Spleen (tissue), 11 donors: ENCODE data around the gene GPATCH1. TPM values are rescaled to one million over a fixed set of nuclear protein-coding genes. Genes with fewer than 3 reads are reported as not detected.
A peak's percentile ranks its signal among the peaks of the same experiment; 100 is the strongest.

Source experiments
- DNase-seq: peaks from one replicate; pipeline ENCODE4 v3.0.0-alpha.2; 2020
- H3K27ac ChIP-seq, 8 donors: fragments of 200-600 bp; sonication (generic) in 7 of 8; 1 replicate in 4 of 8; 2 replicates in 4 of 8; pipeline versions ENCODE4 v1.5.0 to v1.8.0; 2016 to 2021; ENCODE audit warnings: inconsistent platforms in 4 of 8, mild to moderate bottlenecking in 4 of 8, moderate library complexity in 1 of 8
- H3K27me3 ChIP-seq, 7 donors: fragments of 200-600 bp; sonication (generic) in 6 of 7; replicated peaks in 1 of 7; 1 replicate in 4 of 7; 2 replicates in 3 of 7; pipeline versions ENCODE4 v1.5.0 to v1.8.0; 2016 to 2021; ENCODE audit warnings: inconsistent platforms in 3 of 7, mild to moderate bottlenecking in 1 of 7
- H3K36me3 ChIP-seq, 6 donors: fragments of 200-600 bp; sonication (generic) in 5 of 6; 1 replicate in 4 of 6; 2 replicates in 2 of 6; pipeline versions ENCODE4 v1.5.0 to v1.8.0; 2016 to 2021; ENCODE audit warnings: inconsistent platforms in 2 of 6
- H3K4me1 ChIP-seq, 6 donors: fragments of 200-600 bp; sonication (generic) in 5 of 6; 1 replicate in 3 of 6; 2 replicates in 3 of 6; pipeline versions ENCODE4 v1.5.0 to v1.8.0; 2016 to 2021; ENCODE audit warnings: inconsistent platforms in 3 of 6
- H3K4me3 ChIP-seq, 8 donors: fragments of 200-600 bp; sonication (generic) in 7 of 8; 1 replicate in 4 of 8; 2 replicates in 4 of 8; pipeline versions ENCODE4 v1.5.0 to v1.8.0; 2016 to 2021; ENCODE audit warnings: inconsistent platforms in 4 of 8, mild to moderate bottlenecking in 4 of 8, moderate library complexity in 2 of 8
- H3K9me3 ChIP-seq, 8 donors: fragments of 200-600 bp; sonication (generic) in 7 of 8; 1 replicate in 4 of 8; 2 replicates in 4 of 8; pipeline versions ENCODE4 v1.5.0 to v1.8.0; 2016 to 2021; ENCODE audit warnings: inconsistent platforms in 4 of 8
- CTCF ChIP-seq, 11 experiments: fragments of 200-600 bp in 7 of 11; fragments of 450-650 bp in 4 of 11; sonication (generic) in 4 of 11; IDR thresholded peaks in 8 of 11; conservative IDR thresholded peaks in 3 of 11; 1 replicate in 7 of 11; 2 replicates in 4 of 11; pipeline versions ENCODE4 v1.4.0 to v1.8.0; 2016 to 2021; ENCODE audit warnings: antibody characterized with exemption in 11 of 11, inconsistent platforms in 4 of 11, mild to moderate bottlenecking in 1 of 11
- POLR2A ChIP-seq, 3 donors: fragments of 450-650 bp; IDR thresholded peaks; one replicate each; pipeline ENCODE4 v1.5.1; 2017; ENCODE audit warnings: antibody characterized with exemption in 3 of 3, mild to moderate bottlenecking in 1 of 3
- POLR2AphosphoS5 ChIP-seq, 3 donors: sonication (generic); formaldehyde crosslinking; IDR thresholded peaks; one replicate each; pipeline ENCODE4 v1.5.1; 2017; ENCODE audit warnings: antibody characterized with exemption in 3 of 3
- WGBS, 5 donors: extraction: QIAGEN DNeasy Blood & Tissue Kit in 3 of 5; methylation state at CpG; one replicate each; pipeline versions ENCODE4 v1.1.5 to v1.1.7; 2013 to 2018; 5-methylcytosine and 5-hydroxymethylcytosine counted together
- intact Hi-C: fragments of 100-400 bp; cut with DNase I; formaldehyde crosslinking; loops from one replicate; pipeline ENCODE4 v1.15.0; 2023; ENCODE audit warnings: low total_unique reads
- polyA plus RNA-seq, 3 donors: library from polyadenylated mRNA; stranded (reverse); fragments of 200-250 nt; gene quantifications; one replicate each; pipeline ENCODE4 v1.2.1, GENCODE V29; 2013
- total RNA-seq, 7 donors: library from RNA; depleted of rRNA in 3 of 7; stranded (reverse); fragments of >200 nt in 3 of 7; fragmentation: NEBNext Ultra II Directional in 4 of 7; extraction: Animal tissue kit (Norgen Biotek cat#: 25700) in 4 of 7; gene quantifications; one replicate each; pipeline versions ENCODE4 v1.1.0 to v1.2.1, GENCODE V29; 2016 to 2021
- donor health status: healthy with polysubstance abuse.
- donor health status: DM: no; HTN: no; CAD: no; lungs with moderate emphysema.
- donor health status: DM: no; HTN: no; CAD: no.
- donor health status: Bipolar disorder and iron deficiency.
- donor health status: healthy.
- donor health status: DM: no; HTN: no; CAD: no.
- donor health status: DM: yes; HTN: yes; CAD: no.

Gene GPATCH1
- total and polyA plus RNA-seq, 10 donors: 3.9 to 12.7 (median 9.4) TPM

DNA sequence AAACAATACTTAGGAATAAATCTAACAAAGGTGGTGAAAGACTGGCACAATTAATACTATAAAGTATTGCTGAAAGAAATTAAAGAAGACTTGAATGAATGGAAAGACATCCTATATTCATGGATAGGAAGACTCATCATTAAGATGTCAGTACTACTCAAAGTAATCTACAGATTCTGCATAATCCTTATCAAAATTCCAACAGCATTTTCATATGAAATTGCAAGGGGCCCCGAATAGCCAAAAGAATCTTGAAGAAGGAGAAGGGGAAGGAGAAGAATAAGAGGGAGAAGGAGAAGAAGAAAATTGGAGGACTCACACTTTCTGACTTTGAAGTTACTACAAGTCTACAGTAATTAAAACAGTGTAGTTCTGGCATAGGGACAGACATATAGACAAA lies 87.5 kb downstream of the GPATCH1 start:
- no peak overlapping the region for H3K27ac ChIP-seq
- peaks cover 0 to 17% (median 7%) of the 10 kb centered on the region in 6 donors for H3K4me1 ChIP-seq
- no peak overlapping the region for H3K4me3 ChIP-seq
- WGBS, 5 donors: 89 to 100% (median 97%) methylated on average over 1 of the region's 1 CpG
- peaks cover 0 to 22% (median 13%) of the 10 kb centered on the region in 8 donors for H3K9me3 ChIP-seq
- DNase-seq: no peak
- H3K27me3 ChIP-seq: no peaks in the 10 kb centered on the region
- no peak for TF ChIP-seq CTCF (IDR thresholded peaks at IDR 0.05 in 8 of 11, conservative IDR thresholded peaks at IDR 0.05 in 3 of 11)
- TF ChIP-seq POLR2A (IDR thresholded peaks at IDR 0.05): no peak
- no peak for TF ChIP-seq POLR2AphosphoS5 (IDR thresholded peaks at IDR 0.05)
- intact Hi-C loops: no loop called here
- H3K36me3 ChIP-seq: no peaks in the 10 kb centered on the region

- DNase-seq: no peak
- intact Hi-C loops: no loop called here
Observed at GRCh38 chr19:33171222-33171795, 90.3 kb downstream of the GPATCH1 start.

GRCh38 chr19:33171916-33172359 lies 91.0 kb downstream of the GPATCH1 start:
- Histone ChIP-seq H3K4me1 (peaks cover 8 to 44% (median 27%) of the 10 kb centered on the region in 6 donors), H3K4me3 (no peak overlapping the region), H3K27me3 (no peaks in the 10 kb centered on the region), H3K9me3 (peaks cover 0 to 21% (median 12%) of the 10 kb centered on the region in 8 donors), H3K27ac (no peak overlapping the region), H3K36me3 (no peaks in the 10 kb centered on the region)
- intact Hi-C loops: no loop called here
- TF ChIP-seq POLR2A (IDR thresholded peaks at IDR 0.05) (no peak), POLR2AphosphoS5 (IDR thresholded peaks at IDR 0.05) (no peak), CTCF (IDR thresholded peaks at IDR 0.05 in 8 of 11, conservative IDR thresholded peaks at IDR 0.05 in 3 of 11) (no peak)
- WGBS, 5 donors: 87 to 95% (median 92%) methylated on average over 6 of the region's 6 CpGs
- peak; percentile 12 for DNase-seq

More at GRCh38 chr19:33171222-33171795, 90.3 kb downstream of the GPATCH1 start:
- no peaks in the 10 kb centered on the region for H3K27me3 ChIP-seq
- 85 to 100% (median 95%) methylated on average over 1 of the region's 1 CpG for WGBS, 5 donors
- H3K4me3 ChIP-seq: no peak overlapping the region
- H3K36me3 ChIP-seq: no peaks in the 10 kb centered on the region
- TF ChIP-seq POLR2A (IDR thresholded peaks at IDR 0.05) (no peak), POLR2AphosphoS5 (IDR thresholded peaks at IDR 0.05) (no peak), CTCF (IDR thresholded peaks at IDR 0.05 in 8 of 11, conservative IDR thresholded peaks at IDR 0.05 in 3 of 11) (no peak)
- peaks cover 8 to 43% (median 24%) of the 10 kb centered on the region in 6 donors for H3K4me1 ChIP-seq
- H3K27ac ChIP-seq: no peak overlapping the region
- H3K9me3 ChIP-seq: peaks cover 0 to 22% (median 13%) of the 10 kb centered on the region in 8 donors

DNA sequence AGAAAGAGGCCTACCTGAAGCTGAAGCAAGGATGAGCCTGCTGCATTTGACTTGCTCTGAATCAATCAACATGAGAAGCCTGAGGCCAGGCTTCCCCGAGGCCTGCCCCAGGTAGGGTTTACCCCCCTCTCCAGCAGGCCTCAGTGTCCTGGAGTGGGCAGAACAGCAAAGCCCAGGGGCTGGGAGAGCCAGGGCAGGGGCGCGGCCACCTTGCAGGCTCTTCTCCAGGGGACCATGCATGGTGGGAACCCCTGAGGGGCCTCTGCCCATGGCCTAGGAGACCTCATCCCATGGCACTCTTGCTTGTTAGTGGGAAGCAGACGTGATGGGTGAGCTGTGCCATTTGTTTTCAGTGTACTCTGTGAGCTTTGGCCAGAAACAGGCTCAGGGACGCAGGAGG lies 93.2 kb downstream of the GPATCH1 start:
- peaks cover 12 to 57% (median 39%) of the 10 kb centered on the region in 6 donors for H3K4me1 ChIP-seq
- intact Hi-C loops: no loop called here
- 77 to 98% (median 92%) methylated on average over 5 of the region's 5 CpGs for whole genome bisulfite sequencing, 5 donors

More for the DNA sequence above, 93.2 kb downstream of the GPATCH1 start:
- TF ChIP-seq POLR2A (IDR thresholded peaks at IDR 0.05) (no peak), CTCF (IDR thresholded peaks at IDR 0.05 in 8 of 11, conservative IDR thresholded peaks at IDR 0.05 in 3 of 11) (no peak), POLR2AphosphoS5 (IDR thresholded peaks at IDR 0.05) (no peak)
- Histone ChIP-seq H3K4me3 (no peak overlapping the region), H3K27ac (no peak overlapping the region), H3K36me3 (no peaks in the 10 kb centered on the region), H3K27me3 (no peaks in the 10 kb centered on the region), H3K9me3 (no peaks in the 10 kb centered on the region)
- DNase-seq: peak; percentile 74
